A549 (cell line): ENCODE measurements around the gene PYGL. TPM values are rescaled to one million over a fixed set of nuclear protein-coding genes. Genes with fewer than 3 reads are reported as not detected.

Experiments
- ATAC-seq, 2 experiments: fragments of 200-7000 bp in 1 of 2; fragments of >200 bp in 1 of 2; cut with Nextera tagmentation in 1 of 2; cut with Tn5 transposase in 1 of 2; 3 replicates each; pipeline versions ENCODE4 v1.8.0 to v1.9.1; 2018 to 2020; ENCODE audit warnings: mild to moderate bottlenecking in 1 of 2, moderate library complexity in 1 of 2
- CTCF ChIA-PET: fragments of 300-600 bp; sonication (Branson Sonifier 250); formaldehyde crosslinking; extraction: SDS; loops from one replicate; lab custom pipeline; 2021; ENCODE audit warnings: antibody characterized with exemption, inconsistent platforms; lab: Yijun Ruan, JAX
- POLR2A ChIA-PET: fragments of 350-600 bp; formaldehyde crosslinking; extraction: SDS; loops from one replicate; lab custom pipeline; 2021; ENCODE audit warnings: antibody characterized with exemption, inconsistent platforms; lab: Yijun Ruan, JAX
- DNase-seq, 2 experiments: peaks; one replicate each; pipeline versions ENCODE4 v3.0.0 to v3.0.0-alpha.2; 2011 to 2016; ENCODE audit warnings: low read depth in 1 of 2, low spot score in 1 of 2
- FAIRE-seq: peaks from 2 replicates; lab custom pipeline; 2011; peaks lifted over from hg19 to GRCh38; lab: Jason Lieb, UNC
- H3K27ac ChIP-seq, 2 experiments: fragments of >200 bp; sonication (Bioruptor Twin); formaldehyde crosslinking; 3 replicates each; pipeline ENCODE4 v1.5.1; 2016 to 2017
- H3K4me1 ChIP-seq: fragments of >200 bp; sonication (Bioruptor Twin); formaldehyde crosslinking; 3 replicates; pipeline ENCODE4 v1.6.1; 2016
- H3K4me2 ChIP-seq: fragments of >200 bp; sonication (Bioruptor Twin); formaldehyde crosslinking; 3 replicates; pipeline ENCODE4 v1.6.1; 2016
- H3K4me3 ChIP-seq: fragments of >200 bp; sonication (Bioruptor Twin); formaldehyde crosslinking; 3 replicates; pipeline ENCODE4 v1.5.1; 2016
- H3K9me3 ChIP-seq: fragments of >200 bp; sonication (Bioruptor Twin); formaldehyde crosslinking; 3 replicates; pipeline ENCODE4 v1.6.1; 2016
- BHLHE40 ChIP-seq: IDR thresholded peaks from 2 replicates; pipeline ENCODE4 v1.6.1; 2012; ENCODE audit warnings: low read depth, low read length, inconsistent platforms
- CHD2 ChIP-seq: fragments of 150-350 bp; IDR thresholded peaks from 2 replicates; pipeline ENCODE4 v1.6.1; 2014; ENCODE audit warnings: low read length; ENCODE audit not compliant: partially characterized antibody
- EHF ChIP-seq: fragments of 250-450 bp; sonication (Bioruptor Pico); IDR thresholded peaks from 2 replicates; pipeline ENCODE4 v1.5.0; 2020; ENCODE audit warnings: mild to moderate bottlenecking
- EHMT2 ChIP-seq: fragments of 200-600 bp; sonication (generic); IDR thresholded peaks from 2 replicates; pipeline ENCODE4 v1.6.1; 2016; ENCODE audit warnings: antibody characterized with exemption, low read depth, mild to moderate bottlenecking, moderate library complexity
- EP300 ChIP-seq, 2 experiments: fragments of >200 bp; sonication (Bioruptor Twin); formaldehyde crosslinking; IDR thresholded peaks; 2 replicates in 1 of 2; 3 replicates in 1 of 2; pipeline ENCODE4 v1.6.1; 2016 to 2017
- FOSL2 ChIP-seq, 2 experiments: fragments of 450-650 bp in 1 of 2; fragments of >200 bp in 1 of 2; sonication (Bioruptor Twin) in 1 of 2; formaldehyde crosslinking; IDR thresholded peaks; 2 replicates each; pipeline versions ENCODE4 v1.5.0 to v1.6.1; 2016 to 2020; ENCODE audit warnings: mild to moderate bottlenecking in 1 of 2, moderate library complexity in 1 of 2
- FOXS1 ChIP-seq: fragments of 250-450 bp; sonication (Bioruptor Pico); IDR thresholded peaks from 2 replicates; pipeline ENCODE4 v1.5.0; 2020; ENCODE audit warnings: mild to moderate bottlenecking, moderate library complexity
- GATA3 ChIP-seq: IDR thresholded peaks from 2 replicates; pipeline ENCODE4 v1.6.1; 2012; ENCODE audit warnings: borderline replicate concordance
- HOXA7 ChIP-seq: fragments of 250-450 bp; sonication (Bioruptor Pico); IDR thresholded peaks from 2 replicates; pipeline ENCODE4 v1.5.0; 2020; ENCODE audit warnings: mild to moderate bottlenecking, moderate library complexity
- HOXB5 ChIP-seq: fragments of 250-450 bp; sonication (Bioruptor Pico); IDR thresholded peaks from 2 replicates; pipeline ENCODE4 v1.5.0; 2020; ENCODE audit warnings: mild to moderate bottlenecking, moderate library complexity
- JUN ChIP-seq, 2 experiments: fragments of >200 bp; sonication (Bioruptor Twin); formaldehyde crosslinking; IDR thresholded peaks; 2 replicates in 1 of 2; 3 replicates in 1 of 2; pipeline ENCODE4 v1.6.1; 2016 to 2017
- JUNB ChIP-seq: fragments of >200 bp; sonication (Bioruptor Twin); formaldehyde crosslinking; IDR thresholded peaks from 2 replicates; pipeline ENCODE4 v1.6.1; 2016
- KDM5A ChIP-seq: fragments of 200-600 bp; sonication (generic); IDR thresholded peaks from 2 replicates; pipeline ENCODE4 v1.6.1; 2016; ENCODE audit warnings: antibody characterized with exemption, mild to moderate bottlenecking
- MAZ ChIP-seq: fragments of 150-350 bp; IDR thresholded peaks from 2 replicates; pipeline ENCODE4 v1.6.1; 2014; ENCODE audit warnings: antibody characterized with exemption, low read depth, low read length, borderline replicate concordance
- NFE2L2 ChIP-seq: fragments of 150-350 bp; conservative IDR thresholded peaks from 2 replicates; pipeline ENCODE4 v1.6.1; 2014; ENCODE audit warnings: low read length
- PHF8 ChIP-seq: fragments of 200-600 bp; sonication (generic); IDR thresholded peaks from 2 replicates; pipeline ENCODE4 v1.6.1; 2016; ENCODE audit warnings: low read depth, mild to moderate bottlenecking, antibody characterized with exemption, moderate library complexity, borderline replicate concordance
- RARB ChIP-seq: fragments of 250-450 bp; sonication (Bioruptor Pico); IDR thresholded peaks from 2 replicates; pipeline ENCODE4 v1.8.0; 2021; ENCODE audit warnings: mild to moderate bottlenecking, moderate library complexity
- RNF2 ChIP-seq: fragments of 200-600 bp; sonication (generic); IDR thresholded peaks from 2 replicates; pipeline ENCODE4 v1.6.1; 2016; ENCODE audit warnings: low read depth, mild to moderate bottlenecking, antibody characterized with exemption, moderate library complexity, borderline replicate concordance
- SREBF2 ChIP-seq: fragments of 450-650 bp; IDR thresholded peaks from 2 replicates; pipeline ENCODE4 v1.6.1; 2014; ENCODE audit warnings: mild to moderate bottlenecking, moderate library complexity
- TFCP2L1 ChIP-seq: fragments of 250-450 bp; sonication (Bioruptor Pico); IDR thresholded peaks from 2 replicates; pipeline ENCODE4 v1.5.0; 2021; ENCODE audit warnings: mild to moderate bottlenecking
- ZFP36 ChIP-seq: fragments of 450-650 bp; IDR thresholded peaks from 2 replicates; pipeline ENCODE4 v1.6.1; 2014; ENCODE audit warnings: borderline replicate concordance; ENCODE audit not compliant: partially characterized antibody
- ZSCAN20 ChIP-seq: fragments of 250-450 bp; sonication (Bioruptor Pico); IDR thresholded peaks from 2 replicates; pipeline ENCODE4 v1.8.0; 2022; ENCODE audit warnings: mild to moderate bottlenecking, moderate library complexity
- WGBS: methylation state at CpG from one replicate; pipeline ENCODE4 v1.1.6; 2017; ENCODE audit errors: missing lambda C conversion rate; 5-methylcytosine and 5-hydroxymethylcytosine counted together
- polyA plus RNA-seq, 4 experiments: library from polyadenylated mRNA; depleted of rRNA in 3 of 4; stranded (reverse); fragments of >200 nt; fragmentation: RNase III in 1 of 4; extraction: RNeasy Plus Mini Kit Qiagen cat#74134 plus additional on column Dnase treatment in 1 of 4; gene quantifications; 2 replicates in 3 of 4; 3 replicates in 1 of 4; pipeline ENCODE4 v1.2.3, GENCODE V29; 2011 to 2017
- TF ChIP-seq, protein P1 (sequence below): fragments of >200 bp; sonication (Bioruptor Twin); formaldehyde crosslinking; IDR thresholded peaks from 3 replicates; pipeline ENCODE4 v1.6.1; 2016
- TF ChIP-seq, protein P2 (sequence below): fragments of 150-350 bp; IDR thresholded peaks from 2 replicates; pipeline ENCODE4 v1.6.1; 2014; ENCODE audit warnings: low read depth, mild to moderate bottlenecking, low read length

PYGL gene
- polyA plus RNA-seq, 2 of the 4 experiments (the other 2 are of a cell fraction) = 112 to 122 TPM

DNA sequence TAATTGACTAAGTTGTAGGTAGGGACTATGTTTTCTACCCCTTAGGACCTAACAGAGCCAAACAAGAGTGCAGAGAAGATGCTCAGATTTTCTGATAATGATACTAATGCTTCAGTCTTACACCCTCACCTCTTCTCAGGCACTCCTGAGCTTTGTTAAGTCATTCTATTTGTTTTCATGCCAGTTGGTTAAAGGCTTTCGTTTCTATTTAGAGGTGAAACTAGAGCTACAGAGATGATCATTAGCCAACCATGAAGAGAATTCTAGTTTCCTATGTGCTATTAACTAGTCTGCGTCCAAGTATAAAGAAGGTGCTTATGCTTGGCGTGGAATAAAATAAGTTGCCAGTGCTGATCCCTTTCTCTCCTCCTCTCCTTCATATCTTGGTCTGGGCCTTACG, 34.6 kb upstream of the PYGL start (continued):
- no peak for TF ChIP-seq ZFP36
- TF ChIP-seq KDM5A = no peak
- TF ChIP-seq ZSCAN20 (CRISPR knock-in tag) = no peak
- TF ChIP-seq HOXB5 (CRISPR knock-in tag) = no peak
- TF ChIP-seq JUN (IDR thresholded peaks at IDR 0.05) = no peak
- TF ChIP-seq, protein P1, sequence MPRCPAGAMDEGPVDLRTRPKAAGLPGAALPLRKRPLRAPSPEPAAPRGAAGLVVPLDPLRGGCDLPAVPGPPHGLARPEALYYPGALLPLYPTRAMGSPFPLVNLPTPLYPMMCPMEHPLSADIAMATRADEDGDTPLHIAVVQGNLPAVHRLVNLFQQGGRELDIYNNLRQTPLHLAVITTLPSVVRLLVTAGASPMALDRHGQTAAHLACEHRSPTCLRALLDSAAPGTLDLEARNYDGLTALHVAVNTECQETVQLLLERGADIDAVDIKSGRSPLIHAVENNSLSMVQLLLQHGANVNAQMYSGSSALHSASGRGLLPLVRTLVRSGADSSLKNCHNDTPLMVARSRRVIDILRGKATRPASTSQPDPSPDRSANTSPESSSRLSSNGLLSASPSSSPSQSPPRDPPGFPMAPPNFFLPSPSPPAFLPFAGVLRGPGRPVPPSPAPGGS = no peak
- TF ChIP-seq RNF2 = no peak
- TF ChIP-seq RARB (CRISPR knock-in tag) = no peak
- no peak for TF ChIP-seq HOXA7 (CRISPR knock-in tag)
- TF ChIP-seq FOXS1 (CRISPR knock-in tag) = no peak
- TF ChIP-seq, all 56 proteins: peak for 0

DNA sequence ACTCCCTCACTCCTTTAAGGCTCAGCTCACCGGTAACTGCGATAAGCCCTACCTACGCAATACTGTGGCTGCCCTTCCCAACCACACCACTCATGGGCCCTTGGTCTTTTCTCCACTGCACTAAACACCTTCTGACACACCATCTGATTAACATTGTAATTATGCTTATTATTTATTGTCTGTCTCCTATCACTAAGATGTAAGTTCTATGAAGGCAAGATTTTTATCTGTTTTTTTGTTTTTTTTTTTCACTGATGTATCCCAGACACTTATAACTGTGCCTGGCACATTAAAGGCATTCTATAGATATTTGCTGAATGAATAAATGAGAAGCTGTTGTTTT, 34.2 kb upstream of the PYGL start:
- POLR2A ChIA-PET = no interaction called here
- Histone ChIP-seq H3K27ac (no peak overlapping the region), H3K4me2 (no peak overlapping the region), H3K4me3 (no peak overlapping the region), H3K9me3 (no peaks in the 10 kb centered on the region), H3K4me1 (no peaks in the 10 kb centered on the region)
- CTCF ChIA-PET = interaction anchor here (1.1 kb wide), 1 partner anchor 12 kb away, joined by 3 read pairs; no protein-coding TSS in a partner anchor
- no peak for FAIRE-seq
- ATAC-seq = no peak
- no peak for DNase-seq
- 100% methylated on average over 3 of the region's 3 CpGs for WGBS
- TF ChIP-seq MAZ (no peak), TFCP2L1 (no peak), HOXA7 (CRISPR knock-in tag) (no peak), GATA3 (no peak), EHF (CRISPR knock-in tag) (no peak), NFE2L2 (no peak), CHD2 (no peak), JUNB (no peak), PHF8 (no peak), FOSL2 (IDR thresholded peaks at IDR 0.05) (no peak), FOSL2 (CRISPR knock-in tag; IDR thresholded peaks at IDR 0.05) (no peak)

DNA sequence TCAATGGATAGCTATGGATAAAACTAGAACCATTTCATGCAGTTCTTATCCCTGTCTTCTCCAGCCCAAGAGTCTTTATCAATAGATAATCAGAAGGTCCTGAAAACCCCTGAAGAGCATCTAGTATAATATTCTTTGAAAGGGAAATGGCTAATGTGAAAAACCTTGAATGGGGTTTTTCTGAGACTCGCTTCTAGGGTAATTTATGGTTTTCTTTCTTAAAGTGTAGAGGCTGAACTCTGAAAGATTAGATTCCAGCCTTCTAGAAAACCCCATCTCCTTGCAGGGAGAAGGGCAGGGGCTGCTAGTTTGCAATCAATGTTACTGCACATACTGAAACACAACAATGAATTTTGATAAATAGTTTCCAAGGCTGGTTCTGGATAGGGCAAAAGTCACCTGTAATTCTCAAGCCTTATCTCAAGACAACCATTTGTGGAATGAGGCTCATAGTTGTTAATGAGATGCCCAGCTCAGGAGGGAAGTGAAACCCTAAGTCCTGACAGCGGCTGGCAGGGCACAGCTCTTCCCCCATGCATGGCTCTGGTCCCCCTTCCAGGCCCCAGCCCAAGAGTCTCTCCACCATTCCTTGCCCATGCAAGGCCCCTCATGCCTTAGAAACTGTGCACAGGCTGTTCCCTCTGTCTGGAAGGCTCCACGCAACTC, 33.7 kb upstream of the PYGL start:
- DNase-seq = no peak
- Histone ChIP-seq H3K4me2 (no peak overlapping the region), H3K27ac (no peak overlapping the region), H3K9me3 (no peaks in the 10 kb centered on the region), H3K4me3 (no peak overlapping the region), H3K4me1 (no peaks in the 10 kb centered on the region)
- POLR2A ChIA-PET = no interaction called here
- ATAC-seq = no peak
- TF ChIP-seq, protein P1 = no peak
- TF ChIP-seq FOXS1 (CRISPR knock-in tag) (no peak), KDM5A (no peak), EHMT2 (no peak), EHF (CRISPR knock-in tag) (no peak), PHF8 (no peak), BHLHE40 (no peak), EP300 (IDR thresholded peaks at IDR 0.05) (no peak), JUNB (no peak), SREBF2 (no peak), RNF2 (no peak)
- TF ChIP-seq, protein P2, sequence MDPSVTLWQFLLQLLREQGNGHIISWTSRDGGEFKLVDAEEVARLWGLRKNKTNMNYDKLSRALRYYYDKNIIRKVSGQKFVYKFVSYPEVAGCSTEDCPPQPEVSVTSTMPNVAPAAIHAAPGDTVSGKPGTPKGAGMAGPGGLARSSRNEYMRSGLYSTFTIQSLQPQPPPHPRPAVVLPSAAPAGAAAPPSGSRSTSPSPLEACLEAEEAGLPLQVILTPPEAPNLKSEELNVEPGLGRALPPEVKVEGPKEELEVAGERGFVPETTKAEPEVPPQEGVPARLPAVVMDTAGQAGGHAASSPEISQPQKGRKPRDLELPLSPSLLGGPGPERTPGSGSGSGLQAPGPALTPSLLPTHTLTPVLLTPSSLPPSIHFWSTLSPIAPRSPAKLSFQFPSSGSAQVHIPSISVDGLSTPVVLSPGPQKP = no peak
- WGBS = 87% methylated on average over 3 of the region's 3 CpGs
- CTCF ChIA-PET = interaction anchor here (1.1 kb wide), 1 partner anchor 12 kb away, joined by 3 read pairs; no protein-coding TSS in a partner anchor
- FAIRE-seq = no peak
